ENCODE measurements around the gene FREM2.

DNA sequence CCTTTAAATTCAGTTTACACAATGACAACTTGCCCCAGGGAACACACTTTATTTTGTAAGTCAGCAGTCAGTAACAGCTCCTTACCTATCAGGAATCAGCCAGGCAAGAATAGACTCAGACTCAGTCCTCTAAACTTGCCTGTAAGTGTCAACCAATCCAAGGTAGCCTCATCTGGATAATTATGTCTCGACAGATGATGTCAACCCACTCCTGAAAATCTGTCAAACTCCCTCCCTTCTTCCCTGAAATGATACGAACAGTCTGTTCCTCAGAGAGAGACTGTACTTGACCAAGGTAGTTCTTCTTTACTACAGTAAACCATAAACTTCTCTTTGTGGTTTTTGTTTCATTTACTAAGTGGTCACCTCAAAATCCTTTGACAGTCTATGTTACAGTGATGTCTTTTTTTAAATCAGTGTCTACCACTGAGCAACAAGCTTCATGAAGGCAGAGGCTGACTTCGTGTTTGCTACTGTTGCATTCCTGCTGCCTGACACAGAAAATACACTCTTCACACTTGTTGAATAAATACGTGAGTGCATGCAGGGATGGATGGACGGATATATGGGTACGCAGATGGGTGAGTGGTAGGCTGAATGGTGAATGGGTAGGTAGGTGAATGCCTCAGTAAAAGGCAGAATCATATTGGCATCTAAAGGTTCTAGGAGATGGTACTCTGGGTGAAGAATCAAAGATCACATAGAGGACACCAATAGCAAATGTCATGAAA is 17.5 kb upstream of the FREM2 start:
- TF ChIP-seq, protein P1, sequence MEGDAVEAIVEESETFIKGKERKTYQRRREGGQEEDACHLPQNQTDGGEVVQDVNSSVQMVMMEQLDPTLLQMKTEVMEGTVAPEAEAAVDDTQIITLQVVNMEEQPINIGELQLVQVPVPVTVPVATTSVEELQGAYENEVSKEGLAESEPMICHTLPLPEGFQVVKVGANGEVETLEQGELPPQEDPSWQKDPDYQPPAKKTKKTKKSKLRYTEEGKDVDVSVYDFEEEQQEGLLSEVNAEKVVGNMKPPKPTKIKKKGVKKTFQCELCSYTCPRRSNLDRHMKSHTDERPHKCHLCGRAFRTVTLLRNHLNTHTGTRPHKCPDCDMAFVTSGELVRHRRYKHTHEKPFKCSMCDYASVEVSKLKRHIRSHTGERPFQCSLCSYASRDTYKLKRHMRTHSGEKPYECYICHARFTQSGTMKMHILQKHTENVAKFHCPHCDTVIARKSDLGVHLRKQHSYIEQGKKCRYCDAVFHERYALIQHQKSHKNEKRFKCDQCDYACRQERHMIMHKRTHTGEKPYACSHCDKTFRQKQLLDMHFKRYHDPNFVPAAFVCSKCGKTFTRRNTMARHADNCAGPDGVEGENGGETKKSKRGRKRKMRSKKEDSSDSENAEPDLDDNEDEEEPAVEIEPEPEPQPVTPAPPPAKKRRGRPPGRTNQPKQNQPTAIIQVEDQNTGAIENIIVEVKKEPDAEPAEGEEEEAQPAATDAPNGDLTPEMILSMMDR (IDR thresholded peaks at IDR 0.05), result no peak
- TF ChIP-seq POLR2A (IDR thresholded peaks at IDR 0.05), result no peak

Measured in esophagus squamous epithelium (tissue), 4 donors.